Measurements from ENCODE around the gene FAXDC2. TPM values are rescaled to one million over a fixed set of nuclear protein-coding genes. Genes with fewer than 3 reads are reported as not detected.

Gene FAXDC2
- total and polyA plus RNA-seq, 2 of the 8 experiments (the other 6 are each of a cell fraction or from before 2014, with no cell fraction given) = 3.7 to 5.9 TPM

- Histone ChIP-seq H2BK15ac (ENCODE audit: low read length) (no peak overlapping the region), H3K36me3 (ENCODE audit: control insufficient read depth in 2 of 4, insufficient read depth in 4 of 4, low read length in 3 of 4) (peaks cover 0 to 53% (median 21%) of the 10 kb centered on the region in 4 experiments), H3K9me3 (ENCODE audit: insufficient read depth in 2 of 2, low read depth in 1 of 2, low read length in 1 of 2) (no peaks in the 10 kb centered on the region), H3K9ac (replicated peaks in 1 of 4; ENCODE audit: extremely low read depth in 1 of 4, low read depth in 3 of 4, low read length in 3 of 4) (no peak overlapping the region), H3K18ac (ENCODE audit: extremely low read depth, low read length) (no peak overlapping the region), H2BK5ac (ENCODE audit: low read depth, low read length) (no peak overlapping the region), H3K27ac (ENCODE audit: low read depth, low read length) (no peak overlapping the region), H4K5ac (ENCODE audit: insufficient read length, low read depth, low read length) (no peak overlapping the region), H2AK5ac (ENCODE audit: low read depth, low read length) (no peak overlapping the region), H3K27me3 (replicated peaks in 1 of 4; ENCODE audit: control insufficient read depth in 3 of 4, extremely low read depth in 1 of 4, insufficient read depth in 3 of 4, low read length in 3 of 4) (no peaks in the 10 kb centered on the region), H2BK20ac (ENCODE audit: low read length) (no peak overlapping the region), H3K56ac (replicated peaks; ENCODE audit: insufficient read length, low read depth, low read length) (no peak overlapping the region), H3K4me1 (replicated peaks in 1 of 4; ENCODE audit: control insufficient read depth in 3 of 4, insufficient read depth in 4 of 4, low read length in 3 of 4) (peaks cover 0 to 7% (median 0%) of the 10 kb centered on the region in 4 experiments; a peak in 1 of 7 replicates), H2AFZ (ENCODE audit: low read length) (no peak overlapping the region), H4K20me1 (replicated peaks in 1 of 2; ENCODE audit: control insufficient read depth in 1 of 2, insufficient read depth in 2 of 2, low read length in 2 of 2) (no peaks in the 10 kb centered on the region), H2BK120ac (replicated peaks; ENCODE audit: low read depth, low read length) (no peak overlapping the region), H3K79me1 (ENCODE audit: low read depth, low read length) (no peaks in the 10 kb centered on the region), H3K79me2 (ENCODE audit: control insufficient read depth in 1 of 2, insufficient read depth in 2 of 2, low read length in 2 of 2) (no peaks in the 10 kb centered on the region; a peak in 1 of 4 replicates), H3K4me3 (ENCODE audit: extremely low read depth in 1 of 4, insufficient read depth in 2 of 4, low read depth in 3 of 4, low read length in 4 of 4) (no peak overlapping the region), H4K8ac (ENCODE audit: extremely low read depth, insufficient read depth, low read length) (no peak overlapping the region), H2BK12ac (ENCODE audit: low read depth, low read length) (no peak overlapping the region), H3K4ac (replicated peaks; ENCODE audit: insufficient read length, low read depth, low read length) (no peak overlapping the region), H4K91ac (replicated peaks; ENCODE audit: insufficient read length, low read length) (no peak overlapping the region), H3K14ac (ENCODE audit: insufficient read length) (no peak overlapping the region), H3K23me2 (ENCODE audit: low read depth, low read length) (no peaks in the 10 kb centered on the region), H3K23ac (ENCODE audit: insufficient read length) (no peak overlapping the region), H3K4me2 (ENCODE audit: insufficient read depth in 1 of 2, low read depth in 2 of 2, low read length in 2 of 2) (no peak overlapping the region; a peak in 1 of 4 replicates)
- CTCF ChIA-PET (ENCODE audit: partially characterized antibody) = interaction anchor here (1.0 to 2.3 kb wide), 3 partner anchors 9 to 31 kb away, joined by 3 to 5 read pairs (median 3); partner anchors contain the start of gene CNOT8
- WGBS, 2 experiments (ENCODE audit: extremely low coverage in 1 of 2, insufficient coverage in 1 of 2, insufficient read length in 1 of 2, insufficient replicate concordance in 2 of 2, low coverage in 1 of 2, low lambda C conversion rate in 2 of 2, missing lambda C conversion rate in 1 of 2) = 96% methylated on average over 2 of the region's 2 CpGs; no CpG with 5 or more reads in 1 of the 2 experiments
- no peak for DNase-seq (ENCODE audit: low read depth in 1 of 2, low spot score in 2 of 2)
- POLR2A ChIA-PET (ENCODE audit: partially characterized antibody) = interaction anchor here (0.8 to 2.9 kb wide), 4 partner anchors 9 to 28 kb away, joined by 3 to 8 read pairs (median 5); partner anchors contain the start of gene CNOT8
- TF ChIP-seq YY1 (IDR thresholded peaks at IDR 0.05; ENCODE audit: low read depth, low read length) = no peak
- TF ChIP-seq SIX5 (IDR thresholded peaks at IDR 0.05; ENCODE audit: low read depth, low read length) = no peak
- TF ChIP-seq CBX8 (IDR thresholded peaks at IDR 0.05; ENCODE audit: borderline replicate concordance, low read depth, low read length) = no peak
- no peak for TF ChIP-seq KDM1A (IDR thresholded peaks at IDR 0.05; ENCODE audit: borderline replicate concordance, low read length)
- no peak for TF ChIP-seq EGR1 (IDR thresholded peaks at IDR 0.05; ENCODE audit: borderline replicate concordance, low read depth, low read length)
- TF ChIP-seq EZH2 (IDR thresholded peaks at IDR 0.05; ENCODE audit: low read depth, low read length, severe bottlenecking) = no peak
- TF ChIP-seq SP4 (IDR thresholded peaks at IDR 0.05; ENCODE audit: low read length) = no peak
- no peak for TF ChIP-seq SP1 (IDR thresholded peaks at IDR 0.05; ENCODE audit: low read depth, low read length)
- no peak for FAIRE-seq
Observed at GRCh38 chr5:154885439-154885838, 35.0 kb upstream of the FAXDC2 start.
